ENCODE data around the gene GABRB1. TPM values are rescaled to one million over a fixed set of nuclear protein-coding genes. Genes with fewer than 3 reads are reported as not detected.

Gene GABRB1
- total RNA-seq, 2 donors from 2014 or later: not detected

GRCh38 chr4:47239649-47240048, 208.3 kb downstream of the GABRB1 start:
- H3K4me1 ChIP-seq (replicated peaks): no peaks in the 10 kb centered on the region
- 67% methylated on average over 4 of the region's 4 CpGs for WGBS
- H3K9me3 ChIP-seq: no peaks in the 10 kb centered on the region
- H3K4me3 ChIP-seq: no peak overlapping the region
- no peak for DNase-seq (ENCODE audit: low spot score)
- no peaks in the 10 kb centered on the region for H3K27me3 ChIP-seq (replicated peaks; ENCODE audit: insufficient read depth)
- intact Hi-C loops (cut with DNase I): no loop called here
- TF ChIP-seq, protein P1, sequence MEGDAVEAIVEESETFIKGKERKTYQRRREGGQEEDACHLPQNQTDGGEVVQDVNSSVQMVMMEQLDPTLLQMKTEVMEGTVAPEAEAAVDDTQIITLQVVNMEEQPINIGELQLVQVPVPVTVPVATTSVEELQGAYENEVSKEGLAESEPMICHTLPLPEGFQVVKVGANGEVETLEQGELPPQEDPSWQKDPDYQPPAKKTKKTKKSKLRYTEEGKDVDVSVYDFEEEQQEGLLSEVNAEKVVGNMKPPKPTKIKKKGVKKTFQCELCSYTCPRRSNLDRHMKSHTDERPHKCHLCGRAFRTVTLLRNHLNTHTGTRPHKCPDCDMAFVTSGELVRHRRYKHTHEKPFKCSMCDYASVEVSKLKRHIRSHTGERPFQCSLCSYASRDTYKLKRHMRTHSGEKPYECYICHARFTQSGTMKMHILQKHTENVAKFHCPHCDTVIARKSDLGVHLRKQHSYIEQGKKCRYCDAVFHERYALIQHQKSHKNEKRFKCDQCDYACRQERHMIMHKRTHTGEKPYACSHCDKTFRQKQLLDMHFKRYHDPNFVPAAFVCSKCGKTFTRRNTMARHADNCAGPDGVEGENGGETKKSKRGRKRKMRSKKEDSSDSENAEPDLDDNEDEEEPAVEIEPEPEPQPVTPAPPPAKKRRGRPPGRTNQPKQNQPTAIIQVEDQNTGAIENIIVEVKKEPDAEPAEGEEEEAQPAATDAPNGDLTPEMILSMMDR (IDR thresholded peaks at IDR 0.05): no peak
- no peak for TF ChIP-seq POLR2AphosphoS5 (IDR thresholded peaks at IDR 0.05)
- no peak for TF ChIP-seq POLR2A (IDR thresholded peaks at IDR 0.05)
- no peak overlapping the region for H3K27ac ChIP-seq
- no peaks in the 10 kb centered on the region for H3K36me3 ChIP-seq

DNA sequence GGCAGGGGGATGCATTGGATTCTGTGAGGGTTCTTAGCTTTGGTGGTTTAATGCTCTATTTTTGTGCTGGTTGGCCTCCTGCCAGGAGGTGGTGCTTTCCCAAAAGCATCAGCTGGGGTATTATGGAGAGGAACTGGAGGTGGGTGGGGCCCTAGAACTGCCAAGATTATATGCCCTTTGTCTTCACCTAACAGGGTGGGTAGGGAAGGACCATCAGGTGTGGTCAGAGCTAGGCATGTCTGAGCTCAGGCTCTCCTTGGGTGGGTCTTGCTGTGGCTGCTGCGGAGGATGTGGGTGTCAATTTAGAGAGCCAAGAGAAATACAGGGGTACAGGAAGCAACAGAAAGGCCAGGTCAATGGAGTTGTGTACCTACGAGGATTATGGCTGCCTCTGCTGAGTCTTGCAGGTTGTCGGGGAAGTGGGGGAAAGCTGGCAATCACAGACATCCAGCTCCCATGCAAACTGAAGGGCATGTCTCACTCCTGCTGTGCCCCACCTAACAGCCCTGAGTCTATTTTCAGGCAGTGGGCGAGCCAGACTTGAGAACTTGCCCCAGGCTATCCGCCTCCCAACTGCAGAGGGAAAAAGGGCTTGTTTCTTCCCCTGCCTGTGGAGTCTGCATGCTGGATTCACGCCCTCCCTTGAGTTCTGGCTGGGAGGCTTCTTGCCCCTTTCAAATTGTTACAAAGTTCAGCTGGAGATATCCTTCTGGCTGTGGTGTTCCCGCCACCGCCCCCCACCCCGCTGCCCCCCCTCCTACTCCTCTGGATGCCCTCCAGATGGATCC, 220.2 kb downstream of the GABRB1 start:
- DNase-seq (ENCODE audit: low spot score): no peak
- no peaks in the 10 kb centered on the region for H3K27me3 ChIP-seq (replicated peaks; ENCODE audit: insufficient read depth)
- no peaks in the 10 kb centered on the region for H3K4me1 ChIP-seq (replicated peaks)
- H3K36me3 ChIP-seq: no peaks in the 10 kb centered on the region
- intact Hi-C loops (cut with DNase I): no loop called here
- TF ChIP-seq, protein P1 (IDR thresholded peaks at IDR 0.05): no peak
- TF ChIP-seq POLR2A (IDR thresholded peaks at IDR 0.05): no peak
- no peak for TF ChIP-seq POLR2AphosphoS5 (IDR thresholded peaks at IDR 0.05)
- no peaks in the 10 kb centered on the region for H3K9me3 ChIP-seq
- no peak overlapping the region for H3K4me3 ChIP-seq
- no peak overlapping the region for H3K27ac ChIP-seq
- 80% methylated on average over 9 of the region's 9 CpGs for WGBS

GRCh38 chr4:47263721-47264120, 232.4 kb downstream of the GABRB1 start:
- intact Hi-C loops (cut with DNase I): no loop called here

DNA sequence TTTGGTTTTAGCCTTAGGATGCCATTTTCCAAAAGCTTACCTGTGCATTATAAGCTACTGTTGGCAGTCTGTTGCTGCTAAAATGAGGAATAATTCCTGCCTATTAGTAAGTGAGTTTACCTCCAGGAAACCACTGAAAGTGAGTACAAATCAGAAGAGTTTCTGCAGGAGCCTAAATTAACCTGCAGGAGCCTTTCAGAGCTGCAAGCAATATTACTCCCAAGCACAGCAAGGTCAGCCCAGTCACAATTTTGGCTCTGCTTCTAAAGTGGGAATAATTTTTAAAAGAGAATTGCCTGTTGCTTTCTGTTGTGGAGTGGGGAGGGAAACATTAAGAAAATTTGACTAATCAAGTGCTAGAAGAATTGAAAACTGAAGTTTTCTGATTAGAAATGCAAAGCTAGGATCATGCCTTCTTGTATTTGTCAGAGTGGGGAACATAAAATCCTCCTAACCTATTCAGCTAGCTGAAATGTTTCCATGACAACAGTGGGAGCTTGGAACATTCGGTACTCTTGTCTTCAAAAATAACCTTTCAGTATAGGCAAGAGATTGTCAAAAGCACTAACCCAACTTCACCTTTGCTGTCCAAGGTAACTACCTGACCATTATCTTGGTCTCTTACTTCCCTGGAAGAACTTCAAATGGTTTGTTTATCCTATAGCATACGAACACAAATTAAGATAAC, 239.0 kb downstream of the GABRB1 start:
- Histone ChIP-seq H3K36me3 (no peaks in the 10 kb centered on the region), H3K27ac (no peak overlapping the region), H3K4me1 (replicated peaks) (no peaks in the 10 kb centered on the region), H3K4me3 (no peak overlapping the region), H3K9me3 (no peaks in the 10 kb centered on the region), H3K27me3 (replicated peaks; ENCODE audit: insufficient read depth) (no peaks in the 10 kb centered on the region)
- 14% methylated on average over 2 of the region's 2 CpGs for WGBS
- intact Hi-C loops (cut with DNase I): no loop called here
- TF ChIP-seq POLR2AphosphoS5 (IDR thresholded peaks at IDR 0.05) (no peak), POLR2A (IDR thresholded peaks at IDR 0.05) (no peak)
- TF ChIP-seq, protein P1 (IDR thresholded peaks at IDR 0.05): no peak
- no peak for DNase-seq (ENCODE audit: low spot score)

More at GRCh38 chr4:47263721-47264120, 232.4 kb downstream of the GABRB1 start:
- TF ChIP-seq POLR2AphosphoS5 (IDR thresholded peaks at IDR 0.05) (no peak), POLR2A (IDR thresholded peaks at IDR 0.05) (no peak)
- Histone ChIP-seq H3K36me3 (no peaks in the 10 kb centered on the region), H3K27me3 (replicated peaks; ENCODE audit: insufficient read depth) (no peaks in the 10 kb centered on the region), H3K9me3 (no peaks in the 10 kb centered on the region), H3K27ac (no peak overlapping the region), H3K4me3 (no peak overlapping the region), H3K4me1 (replicated peaks) (no peaks in the 10 kb centered on the region)
- no peak for DNase-seq (ENCODE audit: low spot score)
- WGBS: 73% methylated on average over 3 of the region's 3 CpGs

DNA sequence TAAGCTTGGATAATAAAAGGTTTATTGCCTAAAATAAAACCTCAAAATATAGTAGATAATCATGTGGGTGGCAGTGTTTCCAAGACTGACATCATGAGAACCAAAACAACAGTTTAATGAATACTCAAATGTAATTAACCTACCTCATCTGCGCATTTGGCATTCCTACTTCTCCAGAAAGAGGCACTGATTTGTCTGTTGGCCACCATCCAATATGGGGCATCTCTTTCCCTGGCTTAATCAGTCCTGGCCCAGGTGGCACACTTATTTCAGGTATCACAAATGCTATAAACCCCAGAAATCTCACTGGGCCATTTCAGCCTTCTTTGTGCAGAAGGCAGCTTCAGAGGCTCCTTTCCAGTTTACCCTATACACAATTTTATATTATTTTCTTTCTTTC, 239.9 kb downstream of the GABRB1 start:
- Histone ChIP-seq H3K36me3 (no peaks in the 10 kb centered on the region), H3K27me3 (replicated peaks; ENCODE audit: insufficient read depth) (no peaks in the 10 kb centered on the region), H3K4me1 (replicated peaks) (no peaks in the 10 kb centered on the region), H3K4me3 (no peak overlapping the region), H3K27ac (no peak overlapping the region), H3K9me3 (no peaks in the 10 kb centered on the region)
- DNase-seq (ENCODE audit: low spot score): no peak
- WGBS: 43% methylated on average over 1 of the region's 1 CpG
- intact Hi-C loops (cut with DNase I): no loop called here
- TF ChIP-seq, protein P1 (IDR thresholded peaks at IDR 0.05): no peak
- no peak for TF ChIP-seq POLR2AphosphoS5 (IDR thresholded peaks at IDR 0.05)
- no peak for TF ChIP-seq POLR2A (IDR thresholded peaks at IDR 0.05)

Measured in prostate gland (tissue), 2 donors.